HG03442 (cell line): ENCODE measurements around the gene GZMM.
A peak's percentile ranks its signal among the peaks of the same experiment; 100 is the strongest.

Experiments
- ATAC-seq: cut with Tn5 transposase; IDR thresholded peaks from one replicate; pipeline ENCODE4 v1.9.1; 2021; ENCODE audit warnings: mild to moderate bottlenecking, moderate library complexity; ENCODE audit not compliant: unreplicated experiment

Gene GZMM

DNA sequence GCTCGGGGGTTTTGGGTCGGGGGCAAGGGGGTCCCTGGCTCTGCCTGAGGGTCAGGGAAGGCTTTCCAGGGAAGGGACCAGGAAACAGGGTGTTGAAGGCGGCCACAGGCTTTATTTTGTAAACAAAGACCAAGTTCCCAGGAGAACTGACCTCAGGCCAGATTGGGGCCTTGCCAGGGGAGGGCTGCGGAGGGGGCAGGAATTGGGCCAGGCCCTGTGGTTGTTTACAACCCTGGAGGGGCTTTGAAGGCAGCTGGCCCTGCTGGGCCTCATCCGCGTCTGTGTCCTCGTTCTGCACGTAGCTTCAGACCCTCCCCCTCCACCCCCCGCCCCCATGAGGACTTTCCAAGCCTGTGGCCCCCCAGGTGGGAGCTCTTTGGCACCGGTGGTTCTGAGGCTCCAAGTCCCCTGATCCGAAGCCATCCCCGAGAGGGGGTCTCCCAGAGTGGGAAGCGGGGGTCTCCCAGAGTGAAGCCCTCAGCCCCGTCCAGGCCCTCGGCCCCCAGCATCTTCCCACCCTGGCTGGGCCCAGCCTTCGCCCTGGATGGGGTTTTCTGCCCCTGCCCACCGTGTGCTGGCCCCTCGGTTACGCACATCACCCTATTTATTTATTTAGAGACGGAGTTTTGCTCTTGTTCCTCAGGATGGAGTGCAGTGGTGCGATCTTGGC is 15.1 kb downstream of the GZMM start:
- ATAC-seq = no peak

DNA sequence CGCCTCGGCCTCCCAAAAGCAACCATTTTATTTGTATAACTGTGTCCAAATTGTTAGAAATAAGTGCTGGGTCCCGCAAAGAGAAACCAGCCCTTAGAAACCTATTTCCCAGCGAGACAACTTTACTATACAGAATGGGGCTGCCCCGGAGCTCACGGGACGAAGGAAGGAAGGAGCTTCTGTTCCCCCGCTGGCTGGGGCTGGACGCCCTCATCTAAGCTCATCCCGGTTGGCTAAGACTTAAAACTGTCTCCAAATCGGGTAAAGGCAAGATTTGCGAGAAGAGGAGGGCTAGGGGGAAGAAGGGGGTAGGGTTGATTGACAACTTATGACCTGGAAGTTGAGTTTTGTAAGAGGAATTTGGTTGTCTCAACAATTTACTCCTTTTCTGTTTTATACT is 16.3 kb downstream of the GZMM start:
- ATAC-seq = no peak

DNA sequence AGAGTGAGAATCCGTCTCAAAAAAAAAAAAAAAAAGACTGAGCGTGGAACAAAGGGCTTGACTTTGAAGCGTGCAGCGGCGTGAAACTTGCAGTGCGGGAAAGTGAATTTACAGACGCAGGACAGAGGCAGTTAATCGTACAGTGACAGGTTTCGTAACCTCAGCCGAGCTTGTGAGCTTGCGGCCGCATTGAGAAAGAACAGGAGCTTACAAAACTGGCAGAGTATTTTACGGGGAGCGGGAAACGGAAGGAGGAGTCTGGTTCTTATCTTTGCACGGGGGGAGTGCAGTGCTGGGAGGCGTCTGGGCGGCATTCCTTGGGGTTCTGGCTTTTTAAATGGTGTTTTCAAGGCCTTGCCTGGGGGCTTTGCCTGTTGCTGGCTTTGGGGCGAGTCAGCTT is 22.6 kb downstream of the GZMM start:
- no peak for ATAC-seq

DNA sequence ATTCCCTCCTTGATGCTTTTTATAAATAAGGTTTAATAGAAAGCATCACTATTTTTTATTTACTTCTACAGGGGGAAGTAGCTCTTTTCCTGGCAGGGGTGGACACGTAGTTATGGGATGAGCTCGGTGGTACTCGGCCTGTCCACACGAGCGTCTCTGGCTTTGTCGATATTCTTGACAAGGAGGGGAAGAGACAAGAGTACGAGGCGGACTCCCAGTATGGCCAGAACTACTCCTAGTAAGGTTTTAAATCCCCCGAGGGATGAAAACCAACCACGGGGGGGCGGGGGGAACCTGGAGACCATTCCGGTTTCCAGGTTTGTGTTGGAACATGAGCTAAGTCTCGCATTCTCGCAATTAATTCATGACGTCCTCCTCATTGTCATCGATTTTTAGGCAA is 23.0 kb downstream of the GZMM start:
- ATAC-seq = no peak

DNA sequence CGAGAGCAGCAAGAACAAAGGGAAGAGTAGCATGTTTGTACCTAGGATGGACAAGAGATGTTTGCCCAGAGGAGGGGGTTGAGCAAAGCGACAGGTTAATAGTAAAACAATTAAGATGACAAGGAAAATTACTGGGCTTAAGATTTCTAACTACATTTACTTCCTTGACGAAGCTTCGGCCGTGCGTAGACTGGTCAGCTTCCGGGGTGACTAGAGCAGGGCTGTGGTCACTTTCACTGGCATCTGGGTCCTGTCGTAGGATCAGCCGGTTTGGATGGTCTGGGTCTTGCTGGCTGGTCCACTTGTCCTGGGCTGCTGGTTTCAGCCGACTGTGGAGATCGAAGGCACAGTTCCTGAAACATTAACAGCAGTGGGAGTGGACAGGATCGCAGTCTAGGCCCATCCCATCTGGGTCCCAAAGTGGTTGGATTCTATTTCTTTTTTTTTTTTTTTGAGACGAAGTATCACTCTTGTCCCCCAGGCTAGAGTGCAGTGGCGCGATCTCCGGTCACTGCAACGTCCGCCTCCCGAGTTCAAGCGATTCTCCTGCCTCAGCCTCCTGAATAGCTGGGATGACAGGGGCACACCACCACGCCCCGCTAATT is 23.5 kb downstream of the GZMM start:
- ATAC-seq = no peak

DNA sequence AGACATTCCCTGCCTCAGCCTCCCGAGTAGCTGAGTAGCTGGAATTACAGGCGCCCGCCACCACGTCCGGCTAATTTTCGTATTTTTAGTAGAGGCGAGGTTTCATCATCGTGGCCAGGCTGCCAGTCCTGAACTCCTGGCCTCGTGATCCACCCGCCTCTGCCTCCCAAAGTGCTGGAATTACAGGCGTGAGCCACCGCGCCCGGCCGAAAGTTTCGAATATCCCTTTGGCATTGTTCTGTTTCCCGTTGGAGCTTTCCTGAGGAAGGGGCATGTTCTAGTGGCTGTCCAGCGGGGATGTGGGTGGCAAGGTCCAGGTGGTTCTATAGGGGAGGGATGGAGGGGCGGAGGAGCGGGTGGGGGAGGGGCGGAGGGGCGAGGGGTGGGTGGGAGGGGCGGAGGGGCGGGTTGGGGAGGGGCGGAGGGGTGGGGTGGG is 26.4 kb downstream of the GZMM start:
- no peak for ATAC-seq

DNA sequence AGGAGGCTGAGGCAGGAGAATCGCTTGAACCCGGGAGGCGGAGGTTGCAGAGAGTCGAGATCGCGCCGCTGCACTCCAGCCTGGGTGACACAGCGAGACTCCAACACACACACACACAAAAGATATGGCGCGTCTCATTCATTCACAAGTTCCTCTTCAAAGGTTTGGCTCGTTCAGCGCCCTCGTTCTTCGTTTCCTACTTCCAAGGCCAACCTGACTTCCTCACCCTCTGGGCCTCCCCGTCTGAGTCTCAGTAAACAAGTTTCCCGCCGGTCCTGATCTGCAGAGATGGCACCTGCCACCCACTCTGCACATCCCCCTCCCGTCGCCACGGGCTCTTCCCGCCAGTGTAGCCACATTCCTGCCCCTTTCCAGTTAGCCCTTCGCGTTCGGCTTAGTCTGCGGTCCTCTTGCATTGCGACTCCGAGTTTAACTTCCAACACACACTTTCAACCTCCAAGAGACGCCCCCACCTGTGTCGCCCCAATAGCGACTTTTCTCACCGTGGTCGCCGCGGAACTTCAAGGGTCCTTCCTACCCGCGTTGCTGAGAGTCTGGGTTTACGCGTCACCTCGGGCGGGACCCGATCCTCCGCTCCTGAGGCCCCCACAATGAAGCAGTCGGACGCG is 27.2 kb downstream of the GZMM start:
- ATAC-seq = no peak

DNA sequence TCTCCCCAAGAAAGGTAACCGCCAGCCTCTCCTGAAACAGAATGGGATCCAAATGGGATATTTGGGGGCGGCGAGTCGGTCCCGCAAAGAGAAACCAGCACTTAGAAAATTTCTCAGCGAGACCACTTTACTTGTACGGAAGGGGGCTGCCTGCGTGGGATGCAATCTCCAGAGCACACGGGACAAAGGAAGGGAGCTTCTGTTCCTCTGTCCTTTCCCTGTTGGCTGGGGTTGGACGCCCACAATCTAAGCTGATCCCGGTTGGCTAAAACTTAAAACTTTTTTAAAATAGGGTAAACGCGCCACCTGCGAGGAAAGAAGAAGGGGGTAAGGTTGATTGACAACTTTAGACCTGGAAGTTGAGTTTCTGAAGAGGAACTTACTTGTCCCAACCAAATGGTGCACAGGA is 27.7 kb downstream of the GZMM start:
- ATAC-seq = no peak

DNA sequence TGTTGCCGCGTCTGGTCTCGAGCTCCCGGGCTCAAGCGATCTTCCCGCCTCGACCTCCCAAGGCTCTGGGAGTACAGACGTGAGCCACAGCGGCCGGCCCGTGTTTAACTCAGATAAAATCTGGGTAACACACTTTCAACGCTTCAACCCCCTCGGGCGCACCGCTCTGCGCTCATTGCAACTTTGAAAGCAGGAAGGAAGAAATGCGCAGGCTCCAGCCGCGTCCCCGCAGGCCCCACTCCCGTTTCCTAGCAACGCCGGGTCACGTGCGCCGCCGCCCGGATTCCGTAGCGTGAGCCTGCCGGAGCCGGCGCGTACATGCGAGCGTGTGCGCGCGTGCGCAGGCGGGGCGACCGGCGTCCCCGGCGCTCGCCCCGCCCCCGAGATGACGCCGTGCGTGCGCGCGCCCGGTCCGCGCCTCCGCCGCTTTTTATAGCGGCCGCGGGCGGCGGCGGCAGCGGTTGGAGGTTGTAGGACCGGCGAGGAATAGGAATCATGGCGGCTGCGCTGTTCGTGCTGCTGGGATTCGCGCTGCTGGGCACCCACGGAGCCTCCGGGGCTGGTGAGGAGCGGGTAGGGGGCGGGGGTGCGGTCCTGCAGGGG is 28.4 kb downstream of the GZMM start, which contains the start of gene BSG:
BSG (plus strand) TSS at position 457 of the 603 bp plus-strand sequence; CDS start at position 496, 39 bp downstream.
- ATAC-seq = peak; percentile 62

DNA sequence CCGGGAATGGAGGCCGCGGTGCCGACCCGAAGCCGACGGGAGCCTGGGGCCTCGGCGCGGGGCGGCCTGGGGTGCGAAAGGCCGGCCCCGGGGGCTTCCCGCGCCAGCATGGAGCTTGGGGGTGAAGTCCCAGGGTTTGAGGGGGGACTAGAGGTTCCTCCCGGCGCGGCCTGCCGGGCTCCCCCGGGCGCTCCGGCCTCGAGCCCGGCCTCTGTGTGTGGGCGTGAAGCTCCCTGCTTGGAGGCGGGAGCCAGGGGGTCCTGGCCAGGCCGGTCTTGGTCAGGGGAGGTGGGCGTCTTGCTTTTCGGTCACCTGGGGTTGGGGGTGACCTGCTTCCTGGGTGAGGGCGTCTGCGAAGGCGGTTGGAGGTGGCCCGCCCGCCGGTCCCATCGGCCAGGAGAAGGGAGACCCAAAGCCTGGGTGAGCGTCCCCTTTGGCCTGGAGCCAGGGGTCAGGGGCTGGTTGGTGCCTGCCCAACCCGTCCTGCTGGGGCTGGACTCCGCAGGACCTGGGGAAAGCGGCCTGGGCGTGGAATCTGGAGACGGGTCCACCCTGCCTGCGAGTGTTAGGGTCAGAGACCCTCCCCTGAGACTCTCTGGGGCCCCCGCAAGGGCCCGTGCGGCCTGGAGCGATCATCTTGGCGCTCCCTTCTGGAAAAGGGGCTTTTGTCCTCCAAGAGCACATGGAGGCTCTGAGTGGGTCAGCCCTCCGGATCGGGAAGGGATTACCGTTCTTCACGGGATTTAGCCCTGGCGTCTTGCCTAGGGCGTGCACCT is 29.1 kb downstream of the GZMM start:
- ATAC-seq = peak; percentile 29

DNA sequence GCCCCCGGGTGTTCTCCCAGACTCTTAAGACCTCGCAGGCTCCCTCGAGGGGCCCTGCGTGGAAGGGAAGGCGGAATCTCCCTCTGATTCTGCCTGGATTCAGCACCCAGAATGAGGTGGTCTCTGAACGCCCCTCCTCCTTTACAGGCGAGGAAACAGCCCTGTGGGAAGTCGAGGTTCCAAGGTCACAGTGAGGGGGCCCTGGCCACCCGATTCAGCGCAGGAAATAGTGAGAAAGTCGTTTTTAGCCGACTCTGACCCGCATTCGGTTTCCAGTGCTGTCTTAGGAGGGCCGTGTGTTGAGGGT is 29.6 kb downstream of the GZMM start:
- ATAC-seq = no peak

DNA sequence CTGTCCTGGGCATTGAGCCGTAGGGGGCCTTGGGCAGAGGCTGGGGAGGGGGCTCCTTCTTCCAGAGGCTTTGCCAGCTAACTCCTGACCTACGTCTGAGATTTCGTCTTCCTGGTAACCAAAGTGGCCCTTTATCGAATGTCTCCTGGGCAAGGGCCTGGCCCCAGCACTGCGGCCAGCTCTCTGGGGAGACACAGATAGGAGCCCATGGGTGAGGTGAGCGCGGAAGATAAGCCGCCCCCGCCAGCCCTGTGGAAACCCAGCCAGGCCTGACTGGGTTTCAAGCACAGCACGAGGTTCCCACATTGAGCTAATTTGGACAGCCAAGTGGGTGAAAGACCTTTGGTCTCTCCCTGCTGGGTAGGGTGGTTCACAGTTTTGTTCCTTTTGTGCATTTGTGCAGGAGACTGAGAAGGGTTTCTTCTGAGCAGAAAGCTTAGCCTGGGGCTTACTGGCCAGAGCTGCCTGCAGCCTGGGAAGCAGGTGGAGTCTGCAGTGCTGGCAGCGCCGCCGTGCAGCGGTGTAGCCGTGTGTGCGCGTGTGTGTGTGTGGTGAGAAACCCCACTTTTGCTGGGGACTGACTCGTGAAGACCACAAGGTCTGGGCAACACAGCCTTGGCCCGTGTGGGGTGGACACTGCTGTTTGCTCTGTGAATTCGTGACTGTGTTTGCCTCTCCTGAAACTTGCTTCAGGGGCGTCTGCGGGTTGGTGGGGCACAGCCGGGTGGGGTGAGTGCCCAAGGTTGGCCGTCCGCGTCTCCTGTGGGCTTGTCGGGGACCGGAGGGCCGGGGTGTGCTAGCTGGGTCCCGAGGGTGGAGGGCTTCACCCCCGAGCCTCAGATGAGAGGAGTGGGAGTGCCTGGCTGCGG is 31.0 kb downstream of the GZMM start:
- ATAC-seq = no peak

DNA sequence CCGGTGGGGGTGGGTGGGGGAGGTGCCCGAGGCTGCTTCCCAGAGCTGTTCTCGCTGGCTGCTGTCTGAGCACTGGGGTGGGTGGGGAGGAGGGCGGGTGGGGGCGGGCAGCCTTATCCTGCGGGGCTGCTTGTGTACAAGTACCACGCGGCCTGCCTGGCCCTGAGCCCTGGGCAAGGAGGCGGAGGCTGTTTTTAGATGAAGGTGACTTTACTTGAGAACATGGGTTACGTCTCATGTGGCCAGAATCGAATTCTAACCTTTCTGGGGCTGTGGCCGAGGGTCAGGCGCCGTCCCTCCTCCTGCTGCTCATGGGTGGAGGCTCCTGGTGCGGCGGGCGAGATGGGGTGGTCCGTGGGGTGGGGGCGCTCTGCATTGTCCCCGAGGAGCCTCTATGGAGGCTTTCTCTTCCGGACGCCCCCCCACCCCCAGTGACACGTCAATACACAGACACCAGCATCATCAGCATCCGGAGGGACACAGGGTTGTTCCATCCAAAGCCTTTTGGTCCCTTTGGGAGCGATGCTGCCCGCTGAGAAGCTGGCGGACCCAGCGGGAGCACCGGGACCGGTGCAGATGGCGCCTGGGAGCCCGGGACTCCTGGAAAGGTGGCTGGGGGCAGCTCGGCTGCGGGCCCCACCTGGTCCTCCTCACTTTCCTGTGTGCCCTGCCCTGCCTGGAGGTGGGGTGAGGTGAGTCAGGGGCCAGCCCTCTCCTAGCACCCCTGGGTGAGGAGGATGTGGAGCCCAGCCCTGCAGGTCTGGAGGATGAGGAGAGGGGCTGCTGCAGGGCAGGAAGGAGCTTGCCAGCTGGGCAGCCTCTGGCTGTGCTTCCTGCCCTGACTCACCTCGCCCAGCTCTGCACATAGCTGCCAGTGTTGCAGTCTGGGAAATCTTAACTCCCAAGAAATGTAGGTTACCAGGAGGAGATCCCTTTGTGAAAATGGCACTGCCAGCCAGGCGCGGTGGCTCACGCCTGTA is 32.0 kb downstream of the GZMM start:
- ATAC-seq = no peak

DNA sequence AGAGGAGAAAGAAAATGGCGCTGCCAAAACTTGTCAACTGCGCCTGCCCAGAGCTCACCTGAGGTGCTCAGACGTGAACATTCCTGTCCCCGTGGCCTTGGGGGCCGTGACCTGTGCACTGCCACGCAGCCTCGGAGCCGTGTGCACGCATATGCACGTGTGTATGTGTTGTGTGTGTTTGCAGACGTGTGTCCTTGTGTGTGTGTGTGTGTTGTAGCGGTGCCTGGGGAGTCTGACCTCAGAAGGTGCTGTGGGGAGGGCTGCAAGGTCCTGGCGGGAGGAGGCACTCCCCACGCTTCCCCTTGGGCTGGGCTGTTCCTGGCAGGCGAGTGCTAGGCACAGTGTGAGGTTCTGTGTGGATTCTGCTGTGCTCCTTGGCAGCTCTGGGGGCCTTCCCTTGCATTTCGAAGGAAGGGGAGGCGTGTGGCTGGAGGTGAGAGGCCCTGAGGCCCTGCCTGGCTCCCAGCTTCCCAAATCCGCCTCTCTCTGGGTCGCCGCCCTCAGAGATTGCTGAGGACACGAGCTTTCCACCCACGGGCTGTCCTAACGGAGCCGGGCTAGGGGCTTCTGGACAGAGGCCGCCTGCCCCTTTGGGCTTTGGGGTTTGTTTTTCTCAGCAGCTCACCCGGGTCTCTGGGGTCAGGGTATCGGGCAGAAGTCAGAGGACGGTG is 33.0 kb downstream of the GZMM start:
- no peak for ATAC-seq

DNA sequence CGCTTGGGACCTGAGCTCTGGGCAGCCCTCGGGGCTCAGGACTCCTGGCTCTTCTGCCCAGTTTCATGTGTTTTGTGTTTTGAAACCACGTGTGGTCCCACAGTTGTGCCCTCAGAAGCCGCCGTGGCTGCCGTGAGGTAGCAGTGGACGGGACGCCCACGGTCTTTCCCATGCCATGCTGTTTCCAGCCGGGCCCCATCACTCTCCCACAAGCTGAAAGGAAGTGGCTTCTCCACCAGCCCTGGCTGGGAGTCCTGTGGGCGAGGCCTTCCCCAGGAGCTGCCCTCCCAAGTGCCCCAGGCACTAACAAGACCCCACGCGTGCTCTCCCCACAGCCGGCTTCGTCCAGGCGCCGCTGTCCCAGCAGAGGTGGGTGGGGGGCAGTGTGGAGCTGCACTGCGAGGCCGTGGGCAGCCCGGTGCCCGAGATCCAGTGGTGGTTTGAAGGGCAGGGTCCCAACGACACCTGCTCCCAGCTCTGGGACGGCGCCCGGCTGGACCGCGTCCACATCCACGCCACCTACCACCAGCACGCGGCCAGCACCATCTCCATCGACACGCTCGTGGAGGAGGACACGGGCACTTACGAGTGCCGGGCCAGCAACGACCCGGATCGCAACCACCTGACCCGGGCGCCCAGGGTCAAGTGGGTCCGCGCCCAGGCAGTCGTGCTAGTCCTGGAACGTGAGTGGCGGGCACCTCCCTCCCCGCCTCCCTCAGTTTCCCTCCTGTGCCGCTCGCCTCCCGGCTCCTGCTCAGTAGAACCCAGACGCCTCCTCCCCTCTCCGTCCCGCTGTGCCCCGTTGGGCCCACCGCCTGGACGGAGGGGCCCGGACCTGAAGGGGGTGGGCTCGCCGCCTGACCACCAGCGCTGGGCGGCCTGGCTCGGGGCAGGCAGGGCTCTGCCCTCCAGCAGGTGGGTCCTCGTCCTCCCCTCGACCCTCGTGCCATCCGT is 33.9 kb downstream of the GZMM start:
- ATAC-seq = no peak

DNA sequence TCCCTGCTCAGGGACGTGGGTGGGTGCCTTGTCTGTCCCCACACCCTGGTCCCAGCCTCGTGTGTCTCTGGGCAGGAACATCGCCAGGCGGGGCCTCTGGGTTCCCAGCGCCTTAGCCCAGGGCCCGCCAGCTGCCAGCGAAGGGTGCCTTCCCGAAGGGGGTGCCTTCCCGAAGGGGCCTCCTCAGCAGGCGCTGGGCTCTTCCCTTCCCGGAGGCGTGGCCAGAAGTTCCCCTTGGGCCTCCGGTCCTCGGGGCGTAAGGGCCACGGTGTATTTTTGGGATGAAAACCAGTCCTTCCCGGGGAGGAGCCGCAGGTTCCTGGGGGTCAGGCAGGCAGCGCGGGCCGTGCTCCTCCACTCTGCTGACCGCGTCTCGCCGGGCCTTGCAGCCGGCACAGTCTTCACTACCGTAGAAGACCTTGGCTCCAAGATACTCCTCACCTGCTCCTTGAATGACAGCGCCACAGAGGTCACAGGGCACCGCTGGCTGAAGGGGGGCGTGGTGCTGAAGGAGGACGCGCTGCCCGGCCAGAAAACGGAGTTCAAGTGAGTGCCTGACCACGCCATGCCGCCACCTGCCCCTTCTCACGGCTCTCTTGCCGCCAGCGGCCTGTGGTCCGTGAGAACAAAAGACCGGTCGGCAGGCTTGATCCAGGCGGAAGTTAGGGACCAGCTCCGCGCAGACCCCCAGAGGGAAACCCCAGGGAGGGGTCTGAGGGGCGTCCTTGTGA is 35.4 kb downstream of the GZMM start:
- no peak for ATAC-seq

DNA sequence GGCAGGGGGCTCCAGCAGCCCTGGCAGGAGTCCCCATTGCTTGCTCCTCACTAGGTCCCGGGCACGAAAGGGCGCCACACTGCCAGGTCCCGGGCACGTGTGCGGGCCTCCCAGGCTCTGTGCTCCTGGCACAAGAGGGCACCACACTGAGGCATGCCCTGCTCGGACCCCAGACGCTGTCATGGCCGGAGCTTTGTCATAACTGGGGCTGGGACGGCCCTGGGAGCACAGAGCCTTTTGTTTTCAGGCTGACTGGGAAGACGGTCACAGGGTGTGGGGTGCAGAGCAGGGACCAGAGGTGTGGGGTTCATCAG is 35.9 kb downstream of the GZMM start:
- ATAC-seq = no peak
